Hematopoietic multipotent progenitor cell treated with erythropoietin and hydrocortisone succinate and interleukin-3 and kit ligand, for 8 days (in vitro differentiated cells): ENCODE data around the gene SPOCD1.
"Not testable (repeated sequence)": the region's sequence is repeated elsewhere in the genome, so short reads cannot be mapped to it uniquely, and the experiment has no call there.

ENCODE experiments used
- DNase-seq: peaks from one replicate; pipeline ENCODE4 v3.0.0-alpha.2; 2015

Gene SPOCD1

DNA sequence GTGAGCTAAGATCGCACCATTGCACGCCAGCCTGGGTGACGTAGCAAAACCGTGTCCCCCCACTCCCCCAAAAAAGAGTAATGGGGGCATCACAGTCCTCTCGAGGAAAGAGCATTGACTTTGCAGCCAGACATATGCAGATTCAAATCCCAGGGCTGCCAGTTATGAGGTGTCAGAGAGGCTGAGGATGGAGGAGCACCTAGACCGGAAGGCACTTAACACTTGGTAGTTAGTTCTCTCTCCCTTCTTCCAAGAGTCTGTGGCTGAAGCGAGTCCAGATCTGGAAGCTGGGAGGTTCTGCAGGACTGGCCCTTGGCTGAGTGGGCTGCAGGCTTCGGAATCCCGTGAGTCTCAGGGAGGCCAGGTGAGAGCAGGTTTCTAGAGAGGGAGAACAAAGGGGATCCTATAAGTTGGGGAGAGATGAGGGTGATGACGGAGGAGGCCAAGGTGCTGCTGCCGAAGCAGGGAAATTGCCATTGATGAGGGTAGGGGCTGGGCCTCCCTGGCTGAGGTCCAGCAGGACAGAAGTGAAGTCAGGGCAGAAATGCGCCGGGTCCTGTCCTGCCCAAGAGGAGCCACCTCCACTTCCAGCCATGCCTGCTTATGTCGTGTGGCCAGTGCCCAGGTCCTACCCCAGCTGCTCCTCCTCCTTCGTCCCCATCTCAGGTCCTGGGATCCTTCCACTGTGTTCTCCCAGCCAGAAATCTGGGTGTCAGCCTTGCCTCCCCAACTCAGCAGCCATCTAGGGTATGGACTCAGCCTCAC is 13.3 kb upstream of the SPOCD1 start:
- DNase-seq = no peak

DNA sequence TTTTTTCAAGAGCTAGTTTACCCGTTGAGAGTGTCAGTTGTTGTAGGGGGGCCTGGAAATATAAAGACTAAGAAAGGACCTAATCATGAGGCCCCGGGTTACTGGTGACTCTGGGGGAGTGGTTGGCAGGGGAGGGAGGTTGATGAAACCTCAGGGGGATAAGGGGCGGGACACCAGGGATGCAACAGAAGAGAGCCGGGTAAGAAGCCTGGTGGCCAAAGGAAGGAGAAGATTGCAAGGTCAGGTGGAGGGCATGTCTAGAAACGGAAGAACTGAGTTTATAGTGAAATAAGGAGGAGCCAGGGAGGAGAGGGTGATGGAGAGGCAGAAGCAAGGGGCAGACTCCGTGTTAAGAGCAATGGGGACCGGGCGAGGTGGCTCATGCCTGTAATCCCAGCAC is 12.5 kb upstream of the SPOCD1 start:
- DNase-seq = peak; percentile 50

DNA sequence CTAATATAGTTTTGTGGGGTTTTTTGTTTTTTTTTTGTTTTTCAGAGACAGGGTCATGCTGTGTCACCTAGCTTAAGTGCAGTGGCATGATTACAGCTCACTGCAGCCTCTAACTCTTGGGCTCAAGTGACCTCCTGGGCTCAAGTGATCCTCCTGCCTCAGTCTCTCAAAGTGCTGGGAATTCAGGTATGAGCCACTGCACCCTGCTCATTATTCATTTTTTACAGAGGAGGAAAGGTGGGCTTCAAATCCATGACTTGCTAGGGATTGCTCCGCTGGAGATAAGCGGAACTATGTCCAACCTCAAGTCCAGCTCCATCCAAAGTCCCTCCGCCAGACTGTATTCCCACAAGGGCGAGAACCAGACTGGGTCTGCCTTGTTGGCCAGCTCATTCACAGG is 8.0 kb upstream of the SPOCD1 start:
- no peak for DNase-seq

DNA sequence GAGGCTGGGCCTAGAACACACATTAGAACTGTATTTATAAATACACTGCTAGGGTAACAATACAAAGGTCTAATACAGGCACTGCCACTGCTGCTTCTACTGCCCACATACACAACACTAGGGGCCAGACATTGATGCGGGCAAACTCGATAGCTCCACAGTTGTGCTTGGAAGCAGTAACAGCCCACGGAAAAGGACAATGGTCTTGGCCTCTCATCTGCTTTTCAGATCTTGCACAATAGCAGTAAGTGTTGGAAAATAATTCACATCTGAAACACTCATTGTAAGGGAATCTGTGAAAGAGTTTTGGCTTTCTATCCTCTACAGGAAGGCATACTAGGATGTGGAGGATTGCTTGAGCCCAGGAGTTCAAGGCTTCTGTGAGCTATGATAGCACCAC is 6.9 kb upstream of the SPOCD1 start:
- no peak for DNase-seq

DNA sequence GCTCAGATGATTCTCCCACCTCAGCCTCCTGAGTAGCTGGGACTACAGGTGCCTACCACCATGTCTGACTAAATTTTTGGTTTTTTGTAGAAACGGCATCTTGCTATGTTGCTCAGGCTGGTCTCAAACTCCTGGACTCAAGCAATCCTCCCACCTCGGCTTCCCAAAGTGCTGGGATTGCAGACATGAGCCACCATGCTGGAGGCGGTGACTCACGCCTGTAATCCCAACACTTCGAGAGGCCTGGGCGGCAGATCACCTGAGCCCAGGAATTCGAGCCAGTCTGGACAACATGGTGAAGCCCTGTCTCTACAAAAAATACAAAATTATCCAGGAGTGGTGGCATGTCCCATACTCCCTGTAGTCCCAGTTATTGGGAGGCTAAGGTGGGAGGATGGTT is 4.4 kb upstream of the SPOCD1 start:
- not testable (repeated sequence) for DNase-seq

DNA sequence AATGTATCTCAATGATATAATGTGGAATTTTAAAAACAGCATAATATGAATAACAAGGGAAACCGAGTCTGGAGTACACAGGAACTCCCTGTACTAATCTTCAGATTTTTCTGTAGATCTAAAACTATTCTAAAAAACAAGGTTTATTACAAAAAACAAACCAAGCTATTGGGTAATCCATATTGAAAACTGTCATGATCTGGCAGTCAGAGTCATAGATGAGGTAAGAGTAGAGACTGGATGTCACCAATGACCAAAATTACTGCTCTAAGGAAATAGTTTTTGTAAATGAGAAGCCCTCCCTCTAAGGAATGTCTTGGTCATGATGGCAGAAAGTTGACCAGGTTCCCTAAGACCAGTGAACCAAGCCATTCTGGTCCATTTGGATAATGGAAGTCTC is 2.4 kb upstream of the SPOCD1 start:
- DNase-seq = no peak

DNA sequence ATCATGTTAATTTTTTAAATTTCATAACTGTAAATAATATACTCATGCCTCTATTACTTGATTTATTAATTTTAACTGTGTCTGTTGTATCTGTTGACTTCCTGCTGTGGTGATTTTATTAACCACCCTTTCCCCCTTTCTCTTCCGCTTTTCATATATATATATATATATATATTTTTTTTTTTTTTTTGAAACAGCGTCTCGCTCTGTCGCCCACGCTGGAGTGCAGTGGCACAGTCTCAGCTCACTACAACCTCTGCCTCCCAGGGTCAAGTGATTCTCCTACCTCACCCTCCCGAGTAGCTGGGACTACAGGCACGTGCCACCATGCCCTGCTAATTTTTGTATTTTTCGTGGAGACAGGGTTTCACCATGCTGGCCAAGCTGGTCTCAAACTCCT is 1.1 kb upstream of the SPOCD1 start:
- DNase-seq = not testable (repeated sequence)

DNA sequence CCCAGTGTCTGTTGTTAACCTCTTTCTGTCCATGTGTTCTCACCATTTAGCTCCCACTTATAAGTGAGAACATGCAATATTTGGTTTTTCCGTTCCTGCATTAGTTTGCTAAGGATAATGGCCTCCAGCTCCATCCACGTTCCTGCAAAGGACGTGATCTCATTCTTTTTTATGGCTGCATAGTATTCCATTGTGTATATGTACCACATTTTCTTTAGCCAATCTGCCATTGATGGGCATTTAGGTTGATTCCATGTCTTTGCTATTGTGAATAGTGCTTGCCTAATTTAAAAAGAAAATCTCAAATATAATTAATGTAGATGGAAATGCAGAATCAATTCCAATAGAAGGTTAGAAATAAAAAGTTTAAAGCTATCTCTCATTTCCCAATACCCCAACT is 679 bp upstream of the SPOCD1 start:
- not testable (repeated sequence) for DNase-seq

DNA sequence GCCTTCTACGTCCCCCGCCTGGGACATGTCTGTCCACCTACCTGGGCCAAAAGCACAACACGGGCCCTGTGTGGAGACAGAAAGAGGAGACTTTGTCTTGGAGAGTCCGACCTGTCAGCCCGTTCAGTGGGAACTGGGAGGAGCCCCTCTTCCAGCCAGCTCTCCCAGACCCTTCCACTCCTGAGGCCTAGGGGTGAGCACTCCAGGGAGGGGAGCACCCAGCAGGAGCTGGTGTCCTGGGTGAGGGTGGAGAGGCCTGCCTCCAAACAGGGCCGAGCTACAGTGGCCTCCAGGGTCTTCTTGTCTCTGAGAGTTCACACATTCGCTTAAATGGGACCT is 546 bp downstream of the SPOCD1 start:
- DNase-seq = no peak

DNA sequence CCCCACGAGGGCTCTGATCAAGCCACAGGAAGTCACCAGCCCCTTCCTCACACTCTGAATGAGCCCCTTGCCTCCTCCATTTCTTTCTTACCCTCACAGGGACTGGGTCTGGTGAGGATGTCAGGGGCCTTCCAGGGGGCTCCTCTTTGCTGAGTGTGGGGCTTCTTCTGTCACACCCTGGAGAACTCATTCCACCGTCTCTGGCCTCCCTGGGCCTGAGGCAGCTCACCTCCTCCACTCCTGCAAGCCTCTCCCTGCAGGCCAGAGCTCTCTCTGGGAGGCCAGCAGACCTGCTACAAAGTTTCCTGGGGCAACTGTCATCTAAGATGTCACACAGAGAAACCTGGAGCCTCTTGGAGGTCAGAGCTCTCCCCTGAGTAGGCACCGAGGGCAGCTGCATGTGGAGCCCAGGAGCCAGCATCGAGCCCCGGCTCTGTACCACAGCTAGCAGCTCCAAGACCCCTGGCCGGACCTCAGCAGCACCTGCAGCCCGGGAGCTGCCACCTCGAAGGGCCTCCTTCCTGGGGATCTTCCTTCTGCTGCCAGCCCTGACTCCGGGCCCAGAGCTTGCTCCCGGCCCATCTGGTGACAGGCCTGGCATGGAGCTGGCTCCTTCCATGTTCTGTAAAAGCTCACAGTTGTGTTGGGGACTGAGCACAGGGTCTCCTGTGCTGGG is 1.1 kb downstream of the SPOCD1 start:
- no peak for DNase-seq

DNA sequence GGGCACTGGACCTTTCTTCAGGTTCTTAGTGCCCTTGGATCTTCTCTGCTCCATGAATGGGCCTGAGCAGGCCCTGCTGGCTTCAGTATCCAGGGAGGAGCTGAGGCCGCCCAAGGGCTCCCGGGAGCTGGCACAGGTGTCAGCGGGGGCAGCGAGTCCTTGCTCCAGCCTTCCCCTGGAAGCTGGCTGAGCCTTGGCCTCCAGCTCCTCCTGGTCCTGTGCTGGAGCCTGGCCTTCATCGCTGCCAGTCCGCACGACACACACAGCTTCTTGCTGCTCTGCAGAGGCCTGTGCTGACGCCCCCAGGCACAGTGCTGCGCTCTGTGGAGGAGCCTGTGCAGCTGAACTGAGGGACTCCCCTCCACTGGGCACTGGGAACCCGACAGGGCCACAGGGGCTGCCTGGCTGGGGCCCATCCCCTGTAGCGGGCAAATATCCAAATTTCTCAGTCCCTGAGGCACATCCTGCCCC is 1.7 kb downstream of the SPOCD1 start:
- no peak for DNase-seq

DNA sequence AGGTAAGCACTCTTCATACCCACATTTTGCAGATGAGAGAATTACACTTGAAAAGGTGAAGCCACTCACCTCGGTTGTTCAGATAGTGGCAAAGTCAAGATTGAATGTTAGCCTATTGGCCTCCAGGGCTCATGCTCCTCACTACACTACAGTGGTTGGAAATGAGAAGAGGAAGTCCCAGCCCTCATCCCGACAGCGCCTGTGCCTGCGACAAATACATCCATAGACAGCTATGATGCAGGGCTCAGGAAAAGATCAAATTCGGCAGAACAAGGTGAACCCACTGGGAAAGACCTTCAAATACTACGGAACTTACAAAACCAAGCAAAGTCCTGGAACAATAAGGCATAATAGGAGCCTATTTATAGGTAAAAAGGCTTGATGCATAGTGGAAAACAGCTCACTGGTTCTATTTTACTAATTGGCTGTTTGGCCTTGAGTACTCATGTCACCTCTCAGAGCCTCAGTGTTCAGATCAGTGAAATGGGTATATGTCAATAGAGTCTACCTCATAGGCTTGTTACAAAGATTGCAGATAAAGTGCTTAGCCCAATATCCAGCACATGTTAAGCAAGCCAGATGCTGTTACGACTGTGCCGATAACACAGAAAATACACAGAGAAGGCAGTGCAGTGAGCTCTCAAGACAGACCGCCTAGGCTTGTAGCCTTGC is 3.5 kb downstream of the SPOCD1 start:
- DNase-seq = no peak

DNA sequence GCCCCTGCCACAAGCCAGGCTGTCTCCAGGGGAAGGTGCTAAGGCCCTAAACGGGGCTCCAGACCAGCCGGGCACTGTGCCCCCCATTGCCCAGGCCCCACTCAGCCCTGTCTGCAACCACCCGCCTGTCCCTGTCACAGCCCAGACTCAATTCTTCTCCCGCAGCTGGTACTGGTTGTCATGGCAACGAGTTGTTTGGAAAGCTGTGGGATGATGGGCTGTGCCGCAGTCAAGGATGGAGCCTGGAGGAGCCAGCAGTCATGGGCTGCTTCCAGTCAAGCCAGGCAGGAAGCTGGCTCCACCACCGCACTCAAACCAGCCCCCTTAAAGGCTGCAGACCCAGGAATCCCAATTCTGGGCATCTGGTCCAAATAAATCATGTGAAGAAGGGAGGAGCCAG is 4.2 kb downstream of the SPOCD1 start:
- DNase-seq = no peak

DNA sequence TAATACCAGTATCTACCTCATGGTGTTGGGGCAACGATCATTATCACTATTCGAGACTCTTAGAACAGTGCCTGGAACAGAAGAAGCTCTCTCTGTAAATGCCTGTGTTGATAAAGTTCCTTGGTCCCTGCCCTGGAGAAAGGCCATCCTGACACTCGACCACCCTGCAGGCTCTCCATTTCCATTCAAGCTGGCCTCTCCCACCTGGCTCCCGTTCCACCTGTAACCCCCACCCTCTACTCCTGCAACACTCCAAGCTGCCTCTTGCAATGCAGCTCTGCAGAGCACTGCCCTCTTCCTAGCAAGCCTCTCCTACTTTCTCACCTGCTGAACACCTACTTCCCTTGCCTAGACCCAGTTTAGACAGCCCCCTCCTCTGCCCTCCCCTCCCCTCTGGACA is 6.1 kb downstream of the SPOCD1 start:
- DNase-seq = no peak

DNA sequence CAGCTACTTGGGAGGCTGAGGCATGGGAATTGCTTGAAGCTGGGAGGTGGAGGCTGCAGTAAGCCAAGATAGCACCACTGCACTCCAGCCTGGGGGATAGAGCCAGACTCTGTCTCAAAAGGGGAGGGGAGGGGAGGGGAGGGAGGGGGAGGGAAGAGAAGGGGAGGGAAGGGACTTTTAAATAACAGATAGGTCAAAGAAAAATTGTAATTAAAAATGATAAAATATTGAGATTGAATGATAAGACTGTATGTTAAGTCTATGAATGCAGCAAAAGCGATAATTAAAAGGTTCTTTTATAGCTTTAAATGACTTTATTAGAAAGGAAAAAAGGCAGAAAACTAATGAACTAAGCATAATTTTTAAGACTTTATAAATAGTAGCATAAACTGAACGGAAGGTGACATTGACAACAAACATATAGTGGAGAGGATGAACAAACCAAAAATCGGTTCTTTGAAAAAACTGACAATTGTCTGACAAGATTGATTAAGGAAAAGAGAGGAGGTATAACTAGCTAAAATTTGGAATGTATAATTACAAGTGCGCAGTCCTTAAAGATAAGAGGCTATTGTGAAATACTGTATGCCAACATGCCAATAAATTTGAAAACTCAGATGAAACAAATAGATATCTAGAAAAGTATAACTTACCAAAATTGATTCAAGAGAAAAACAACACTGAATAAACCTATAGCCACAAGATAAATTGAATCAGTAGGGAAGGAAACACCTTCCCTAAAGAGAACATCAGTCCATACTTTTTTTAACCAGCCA is 8.4 kb downstream of the SPOCD1 start:
- DNase-seq = no peak

DNA sequence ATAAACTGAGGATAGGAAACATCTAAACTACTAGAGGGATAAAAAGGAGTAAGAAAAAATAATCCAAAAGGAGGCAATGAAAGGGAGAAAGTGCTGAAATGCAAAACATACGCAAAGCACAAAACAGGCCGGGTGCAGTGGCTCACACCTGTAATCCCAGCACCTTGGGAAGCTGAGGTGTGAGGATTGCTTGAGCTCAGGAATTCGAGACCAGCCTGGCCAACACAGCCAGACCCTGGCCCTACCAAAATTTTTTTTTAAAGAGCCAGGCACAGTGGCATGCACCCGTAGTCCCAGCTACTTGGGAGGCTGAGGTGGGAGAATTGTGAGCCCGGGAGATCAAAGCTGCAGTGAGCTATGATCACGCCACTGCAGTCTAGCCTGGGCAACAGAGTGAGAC is 10.5 kb downstream of the SPOCD1 start:
- DNase-seq = no peak

DNA sequence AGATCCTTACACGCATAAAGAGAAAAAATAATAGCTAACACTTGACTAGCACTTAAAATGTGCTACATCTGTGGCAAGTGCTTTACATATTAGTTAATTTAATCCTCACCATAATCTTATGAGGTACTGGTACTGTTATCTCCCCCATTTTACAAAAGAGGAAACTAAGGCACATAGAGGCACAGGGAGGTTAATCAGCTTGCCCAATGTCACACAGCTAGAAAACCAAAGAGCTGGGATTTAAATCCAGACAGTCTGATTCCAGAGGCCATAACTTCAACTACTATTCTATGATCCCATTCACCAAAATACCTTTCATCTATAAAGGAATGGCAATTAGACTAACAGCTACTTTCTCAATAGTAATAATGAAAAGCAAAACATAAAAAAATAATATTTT is 11.7 kb downstream of the SPOCD1 start:
- no peak for DNase-seq

DNA sequence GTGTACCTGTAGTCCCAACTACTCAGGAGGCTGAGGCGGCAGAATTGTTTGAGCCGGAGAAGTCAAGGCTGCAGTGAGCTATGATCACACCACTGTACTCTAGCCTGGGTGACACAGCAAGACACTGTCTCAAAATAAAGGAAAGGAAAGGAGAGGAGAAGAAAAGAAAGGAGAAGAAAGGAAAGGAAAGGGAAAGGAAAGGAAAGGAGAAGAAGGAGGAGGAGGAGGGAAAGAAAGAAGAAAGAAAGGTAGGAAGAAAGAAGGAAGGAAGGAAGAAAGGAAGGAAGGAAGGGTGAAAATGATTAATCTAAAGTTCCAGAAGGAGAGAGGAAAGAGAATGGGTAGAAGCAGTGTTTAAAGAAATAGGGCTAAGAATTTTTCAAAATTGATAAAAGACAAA is 12.2 kb downstream of the SPOCD1 start:
- no peak for DNase-seq

DNA sequence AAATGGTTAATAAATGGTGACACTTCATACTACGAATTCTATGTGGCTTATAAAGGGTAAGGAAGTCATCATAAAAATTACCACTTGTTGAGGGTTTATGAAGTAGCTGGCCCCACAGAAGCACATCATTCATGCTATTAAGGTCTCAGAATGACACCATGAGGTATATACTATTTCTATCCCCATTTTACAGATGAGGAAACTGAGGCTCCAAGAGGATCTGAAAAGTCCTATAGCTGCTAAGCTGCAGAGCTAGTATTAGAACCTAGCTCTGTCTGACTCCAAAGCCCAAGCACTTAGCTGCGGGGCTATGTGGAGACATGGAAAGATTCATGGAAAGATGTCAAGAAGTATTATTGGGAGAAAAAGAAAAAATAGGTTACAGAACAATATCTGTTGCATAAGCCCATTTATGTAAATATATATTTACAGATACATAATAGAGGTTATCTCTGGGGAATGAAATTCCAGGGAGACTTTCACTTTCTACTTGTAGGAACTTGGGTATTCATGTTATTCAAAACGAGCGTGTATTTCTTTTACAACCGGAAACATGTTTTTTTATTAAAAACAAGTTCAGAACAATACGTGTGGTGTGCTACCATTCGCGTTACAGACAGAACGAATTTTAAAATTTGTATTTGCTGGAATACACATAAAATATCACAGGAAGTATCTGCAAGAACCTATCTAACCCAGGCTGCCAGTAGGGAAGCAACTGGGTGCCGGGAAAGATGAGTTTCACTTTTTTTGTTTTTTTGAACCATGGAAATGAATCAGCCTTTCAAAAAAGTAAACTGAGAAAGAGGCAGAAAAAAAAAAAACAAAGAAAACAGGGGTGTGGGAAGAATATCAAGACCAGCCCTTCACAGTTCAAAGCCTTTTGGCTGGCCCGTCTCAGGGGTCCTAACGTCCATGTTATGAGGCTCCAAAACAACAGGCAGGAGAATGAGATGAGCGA is 13.4 kb downstream of the SPOCD1 start:
- no peak for DNase-seq

DNA sequence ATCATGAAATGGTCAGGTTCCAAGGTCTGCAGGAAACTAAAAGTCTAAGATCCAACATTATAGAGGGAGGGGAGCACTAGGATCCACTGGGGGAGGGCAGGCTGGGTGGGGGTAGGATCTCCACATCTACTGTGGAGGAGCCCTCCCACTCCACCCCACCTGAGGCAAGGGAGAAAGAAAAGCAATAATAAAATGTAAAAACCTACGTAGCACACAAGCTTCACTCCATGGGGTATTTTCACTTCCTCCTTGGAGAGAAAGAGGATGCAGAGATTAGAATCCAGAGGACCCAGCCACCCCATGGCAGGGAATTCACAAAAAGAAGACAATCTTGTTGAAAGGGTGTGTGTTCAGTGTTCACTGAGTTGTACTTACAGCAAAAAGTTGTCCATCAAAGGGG is 14.4 kb downstream of the SPOCD1 start:
- DNase-seq = no peak

DNA sequence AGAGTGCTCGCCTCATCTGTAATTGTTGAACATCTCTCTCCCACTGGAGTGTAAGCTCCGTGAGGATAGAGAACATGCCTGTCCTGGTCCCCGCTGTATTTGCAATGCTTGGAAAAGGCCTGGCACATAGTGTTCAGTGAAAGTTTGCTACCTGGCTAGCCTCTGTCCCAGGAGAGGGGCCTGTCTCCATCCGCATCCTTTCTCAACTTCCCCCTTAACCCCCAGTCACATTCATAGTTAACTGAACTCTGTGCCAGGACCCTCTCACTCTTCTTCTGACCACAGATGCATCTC is 15.2 kb downstream of the SPOCD1 start:
- no peak for DNase-seq

DNA sequence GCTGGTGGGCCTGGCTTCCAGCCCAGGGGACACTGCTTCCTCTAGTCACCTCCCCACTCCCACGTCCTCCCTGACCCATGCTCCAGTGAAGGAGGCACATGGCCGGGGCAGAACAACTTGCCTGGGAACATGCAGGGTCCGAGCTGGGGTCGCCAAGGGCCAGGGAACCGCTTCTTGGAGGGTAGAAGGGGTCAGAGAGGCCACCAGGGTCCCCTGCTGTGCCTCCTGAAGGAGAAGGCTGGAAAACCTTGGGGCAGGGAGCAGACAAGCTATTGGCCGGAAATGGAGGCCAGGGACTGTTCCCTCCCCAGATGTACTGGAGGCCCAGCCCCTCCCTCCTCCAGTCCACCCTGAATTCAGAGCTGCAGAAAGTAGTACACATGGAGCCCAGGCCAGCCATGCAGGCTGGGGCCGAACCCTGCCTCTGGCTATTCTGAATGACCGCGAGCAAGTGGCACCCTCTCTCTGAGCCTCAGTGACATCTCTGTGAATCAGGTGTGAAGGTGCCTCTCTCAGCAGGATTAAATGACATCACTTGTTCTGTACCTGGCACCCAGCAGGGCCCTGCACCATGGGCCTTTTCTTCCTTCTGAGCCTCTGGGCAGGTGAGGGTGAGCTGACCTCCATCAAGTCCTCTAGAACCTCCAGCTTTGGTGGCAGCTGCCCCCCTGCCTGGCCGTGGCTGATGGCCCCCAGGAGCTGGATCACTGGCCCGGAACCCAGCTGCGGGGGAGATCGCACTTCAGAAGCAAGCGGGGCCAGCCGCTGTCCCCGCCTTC is 15.7 kb downstream of the SPOCD1 start:
- DNase-seq = no peak
